Endothelial cell of umbilical vein (primary cell): Measurements from ENCODE around the gene NGF. TPM values are rescaled to one million over a fixed set of nuclear protein-coding genes. Genes with fewer than 3 reads are reported as not detected.

Experiments
- BruUV-seq: library from RNA; stranded (reverse); fragments of 400-500 nt; replicated peaks from 2 replicates; lab custom pipeline; 2021; lab: Mats Ljungman, UMichigan
- CTCF ChIA-PET: fragments of 300-600, 350-600 bp; sonication (Branson Sonifier 250); formaldehyde crosslinking; loops from one replicate; lab custom pipeline; 2021; ENCODE audit warnings: antibody characterized with exemption, inconsistent platforms; lab: Charles Lee
- POLR2A ChIA-PET: fragments of 300-600, 350-600 bp; sonication (Branson Sonifier 250); formaldehyde crosslinking; loops from one replicate; lab custom pipeline; 2021; ENCODE audit warnings: antibody characterized with exemption, inconsistent platforms; lab: Charles Lee
- DNase-seq: peaks from one replicate; pipeline ENCODE4 v3.0.0-alpha.2; 2011; ENCODE audit warnings: low read depth, low spot score
- FAIRE-seq: peaks from 2 replicates; lab custom pipeline; 2011; peaks lifted over from hg19 to GRCh38; lab: Jason Lieb, UNC
- H2AFZ ChIP-seq: 2 replicates; pipeline ENCODE4 v1.6.0; 2012; ENCODE audit warnings: low read depth, low read length, control low read depth, inconsistent platforms
- H3K27ac ChIP-seq: 2 replicates; pipeline ENCODE4 v1.5.1; 2011; ENCODE audit warnings: low read depth, mild to moderate bottlenecking, control low read depth, low read length, moderate library complexity; ENCODE audit not compliant: insufficient read depth
- H3K27me3 ChIP-seq, 2 experiments: 2 replicates each; pipeline versions ENCODE4 v1.6.0 to v1.6.1; 2011; ENCODE audit warnings: low read length in 2 of 2, mixed read lengths in 1 of 2; ENCODE audit not compliant: control insufficient read depth in 2 of 2, insufficient read depth in 2 of 2
- H3K36me3 ChIP-seq, 2 experiments: 2 replicates in 1 of 2; 3 replicates in 1 of 2; pipeline ENCODE4 v1.5.1; 2011; ENCODE audit warnings: low read length in 2 of 2, mild to moderate bottlenecking in 1 of 2, moderate library complexity in 1 of 2; ENCODE audit not compliant: control insufficient read depth in 2 of 2, insufficient read depth in 2 of 2; ENCODE audit errors: extremely low read depth in 1 of 2
- H3K4me1 ChIP-seq: 3 replicates; pipeline ENCODE4 v1.5.1; 2011; ENCODE audit warnings: mild to moderate bottlenecking, low read length; ENCODE audit not compliant: control insufficient read depth, insufficient read depth; ENCODE audit errors: extremely low read depth
- H3K4me2 ChIP-seq: 2 replicates; pipeline ENCODE4 v1.6.1; 2011; ENCODE audit warnings: low read length, control low read depth, mixed read lengths; ENCODE audit not compliant: insufficient read depth
- H3K4me3 ChIP-seq, 3 experiments: fragments of 200-600 bp in 1 of 3; sonication (generic), shearing (Covaris generic) in 1 of 3; replicated peaks in 1 of 3; 2 replicates each; pipeline ENCODE4 v1.5.1; 2011 to 2016; ENCODE audit warnings: control low read depth in 3 of 3, low read length in 3 of 3, mild to moderate bottlenecking in 2 of 3, inconsistent platforms in 1 of 3, low read depth in 1 of 3, moderate library complexity in 1 of 3; ENCODE audit not compliant: insufficient read depth in 1 of 3
- H3K79me2 ChIP-seq: 2 replicates; pipeline ENCODE4 v1.6.0; 2012; ENCODE audit warnings: low read length, inconsistent platforms; ENCODE audit not compliant: control insufficient read depth, insufficient read depth
- H3K9ac ChIP-seq: replicated peaks from 2 replicates; pipeline ENCODE3; 2011; ENCODE audit warnings: low read length, control low read depth; ENCODE audit not compliant: insufficient read depth; ENCODE audit errors: extremely low read depth
- H3K9me1 ChIP-seq: replicated peaks from 3 replicates; pipeline ENCODE4 v1.6.0; 2011; ENCODE audit warnings: mild to moderate bottlenecking, low read length; ENCODE audit not compliant: control insufficient read depth, insufficient read depth; ENCODE audit errors: extremely low read depth
- H3K9me3 ChIP-seq: replicated peaks from 2 replicates; pipeline ENCODE4 v1.5.1; 2012; ENCODE audit warnings: low read length, inconsistent platforms; ENCODE audit not compliant: control insufficient read depth, insufficient read depth
- H4K20me1 ChIP-seq: replicated peaks from 2 replicates; pipeline ENCODE3; 2011; ENCODE audit warnings: mild to moderate bottlenecking, low read length; ENCODE audit not compliant: control insufficient read depth, insufficient read depth; ENCODE audit errors: extremely low read depth
- CTCF ChIP-seq, 2 donors: IDR thresholded peaks; 1 replicate in 1 of 2; 2 replicates in 1 of 2; pipeline ENCODE4 v1.5.1; 2011; ENCODE audit warnings: low read length in 2 of 2, mild to moderate bottlenecking in 2 of 2, moderate library complexity in 2 of 2, control low read depth in 1 of 2, inconsistent platforms in 1 of 2, low read depth in 1 of 2; ENCODE audit not compliant: insufficient read depth in 1 of 2; ENCODE audit errors: extremely low read depth in 1 of 2
- EZH2 ChIP-seq: IDR thresholded peaks from 2 replicates; pipeline ENCODE4 v1.6.1; 2012; ENCODE audit warnings: borderline replicate concordance, low read depth, mild to moderate bottlenecking, moderate library complexity, low read length, inconsistent platforms; ENCODE audit not compliant: severe bottlenecking
- FOS ChIP-seq: IDR thresholded peaks from 2 replicates; pipeline ENCODE4 v1.6.1; 2011; ENCODE audit warnings: mild to moderate bottlenecking, low read length, moderate library complexity, borderline replicate concordance; ENCODE audit not compliant: insufficient read depth
- GATA2 ChIP-seq: IDR thresholded peaks from 2 replicates; pipeline ENCODE4 v1.7.0; 2011; ENCODE audit warnings: low read depth, mild to moderate bottlenecking, moderate library complexity, mixed read lengths, low read length; ENCODE audit not compliant: insufficient read length, insufficient read depth
- JUN ChIP-seq: IDR thresholded peaks from 2 replicates; pipeline ENCODE4 v1.6.1; 2011; ENCODE audit warnings: borderline replicate concordance, low read depth; ENCODE audit not compliant: insufficient read length, insufficient read depth
- MAX ChIP-seq: IDR thresholded peaks from 2 replicates; pipeline ENCODE4 v1.6.1; 2011; ENCODE audit not compliant: insufficient read depth, insufficient read length
- MYC ChIP-seq: IDR thresholded peaks from one replicate; pipeline ENCODE4 v1.6.1; 2011; ENCODE audit warnings: mild to moderate bottlenecking, low read depth, low read length
- POLR2A ChIP-seq: IDR thresholded peaks from 2 replicates; pipeline ENCODE4 v1.6.1; 2012; ENCODE audit warnings: low read depth, mild to moderate bottlenecking, control low read depth, low read length
- POLR2AphosphoS5 ChIP-seq: IDR thresholded peaks from 2 replicates; pipeline ENCODE4 v1.6.1; 2012; ENCODE audit warnings: low read depth, mild to moderate bottlenecking, control low read depth, low read length, moderate library complexity; ENCODE audit not compliant: insufficient read depth
- dilution Hi-C: fragments of 300-500 bp; cut with MboI; formaldehyde crosslinking; loops from one replicate; pipeline ENCODE4 v1.15.0; 2019; ENCODE audit warnings: low sequenced_read_pairs; ENCODE audit not compliant: extremely low pct_ligation_motif_present
- intact Hi-C: fragments of 100-400 bp; cut with micrococcal nuclease; formaldehyde crosslinking; loops from one replicate; pipeline ENCODE4 v1.10.0; 2022
- polyA plus RNA-seq, 4 experiments: library from polyadenylated mRNA; depleted of rRNA in 3 of 4; stranded (reverse) in 3 of 4; unstranded in 1 of 4; fragments of >200 nt; gene quantifications; 2 replicates each; pipeline versions ENCODE4 v1.2.1 to v1.2.3, GENCODE V29; 2011 to 2012; ENCODE audit warnings: missing spikeins in 1 of 4
- total RNA-seq: library from RNA; stranded (reverse); gene quantifications from 2 replicates; pipeline ENCODE4 v1.2.3, GENCODE V29; 2021

The NGF gene
- total and polyA plus RNA-seq, 2 donors (not counting 3 experiments of a cell fraction or from before 2014, with no cell fraction given), result not detected

- Histone ChIP-seq H3K4me3 (no peak overlapping the region), H3K9me1 (no peaks in the 10 kb centered on the region), H3K36me3 (no peaks in the 10 kb centered on the region), H3K4me1 (no peaks in the 10 kb centered on the region), H3K4me2 (no peak overlapping the region), H3K9ac (no peak overlapping the region), H3K79me2 (no peaks in the 10 kb centered on the region), H3K9me3 (no peaks in the 10 kb centered on the region), H3K27me3 (no peaks in the 10 kb centered on the region), H4K20me1 (no peaks in the 10 kb centered on the region), H2AFZ (no peak overlapping the region), H3K27ac (no peak overlapping the region)
- dilution Hi-C loops (no loop called here), intact Hi-C loops (no loop called here)
- TF ChIP-seq EZH2 (no peak), MAX (no peak), GATA2 (no peak), POLR2AphosphoS5 (no peak), FOS (no peak), MYC (no peak), JUN (no peak), POLR2A (no peak), CTCF (IDR thresholded peaks at IDR 0.05; ENCODE audit: extremely low read depth in 1 of 2, insufficient read depth in 1 of 2, low read depth in 1 of 2, low read length in 2 of 2) (no peak)
- no peak for FAIRE-seq
- ChIA-PET CTCF (interaction anchor here (1.3 kb wide), 1 partner anchor 91 kb away, joined by 4 read pairs; no protein-coding TSS in a partner anchor), POLR2A (no interaction called here)
- BruUV-seq, result no TSS peak
- DNase-seq, result no peak
Observed at GRCh38 chr1:115365738-115366137, 27.7 kb upstream of the NGF start.
